ENCODE data around the gene C11orf42.

C11orf42 gene

DNA sequence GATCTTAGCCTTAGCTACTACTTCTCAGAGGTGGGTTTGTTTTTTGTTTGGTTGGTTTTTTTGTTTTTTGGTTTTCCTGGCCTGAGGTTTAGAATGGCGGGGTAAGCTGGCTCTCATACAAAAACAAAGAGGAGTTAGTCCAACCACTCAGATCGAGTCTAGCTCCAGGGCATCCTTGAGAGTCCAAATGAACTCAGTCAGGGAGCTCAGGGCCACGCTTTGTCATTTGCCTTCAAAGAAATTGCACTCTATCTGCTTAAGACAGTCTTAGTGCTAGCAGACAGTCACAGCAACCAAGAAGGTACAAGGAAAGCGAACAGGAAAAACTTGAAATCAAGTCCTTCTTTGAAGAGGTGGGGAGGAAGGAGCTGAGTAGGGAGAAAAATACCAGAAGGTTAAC, 11.1 kb downstream of the C11orf42 start:
- DNase-seq (ENCODE audit: low spot score), result no peak
- in situ Hi-C loops (cut with MboI; ENCODE audit: low sequenced_read_pairs, unreplicated experiment), result no loop called here
- TF ChIP-seq, protein P1, sequence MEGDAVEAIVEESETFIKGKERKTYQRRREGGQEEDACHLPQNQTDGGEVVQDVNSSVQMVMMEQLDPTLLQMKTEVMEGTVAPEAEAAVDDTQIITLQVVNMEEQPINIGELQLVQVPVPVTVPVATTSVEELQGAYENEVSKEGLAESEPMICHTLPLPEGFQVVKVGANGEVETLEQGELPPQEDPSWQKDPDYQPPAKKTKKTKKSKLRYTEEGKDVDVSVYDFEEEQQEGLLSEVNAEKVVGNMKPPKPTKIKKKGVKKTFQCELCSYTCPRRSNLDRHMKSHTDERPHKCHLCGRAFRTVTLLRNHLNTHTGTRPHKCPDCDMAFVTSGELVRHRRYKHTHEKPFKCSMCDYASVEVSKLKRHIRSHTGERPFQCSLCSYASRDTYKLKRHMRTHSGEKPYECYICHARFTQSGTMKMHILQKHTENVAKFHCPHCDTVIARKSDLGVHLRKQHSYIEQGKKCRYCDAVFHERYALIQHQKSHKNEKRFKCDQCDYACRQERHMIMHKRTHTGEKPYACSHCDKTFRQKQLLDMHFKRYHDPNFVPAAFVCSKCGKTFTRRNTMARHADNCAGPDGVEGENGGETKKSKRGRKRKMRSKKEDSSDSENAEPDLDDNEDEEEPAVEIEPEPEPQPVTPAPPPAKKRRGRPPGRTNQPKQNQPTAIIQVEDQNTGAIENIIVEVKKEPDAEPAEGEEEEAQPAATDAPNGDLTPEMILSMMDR (IDR thresholded peaks at IDR 0.05; ENCODE audit: borderline replicate concordance, control extremely low read depth, extremely low read depth, insufficient read depth, missing control alignments), result no peak

DNA sequence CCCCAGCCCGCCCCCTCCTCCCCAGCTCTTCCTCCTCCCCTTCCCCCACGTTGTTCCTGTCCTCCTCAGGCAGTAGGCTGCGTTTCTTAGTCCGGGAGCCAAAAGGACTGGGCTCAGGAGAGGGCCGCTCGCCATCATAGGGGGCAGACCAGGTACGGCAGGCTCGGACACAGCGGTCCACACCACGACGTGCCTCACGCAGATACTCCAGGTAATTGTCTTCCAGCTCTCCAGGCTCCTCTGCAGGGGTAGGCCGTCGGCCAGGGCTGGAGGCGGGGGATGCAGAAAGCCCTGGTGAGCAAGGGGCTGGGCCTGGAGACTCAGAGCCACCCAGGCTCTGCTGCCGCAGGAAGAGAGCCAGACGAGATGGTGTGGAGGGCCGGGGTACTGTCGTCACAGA, 12.4 kb downstream of the C11orf42 start:
- in situ Hi-C loops (cut with MboI; ENCODE audit: low sequenced_read_pairs, unreplicated experiment), result no loop called here
- DNase-seq (ENCODE audit: low spot score), result no peak
- TF ChIP-seq, protein P1 (IDR thresholded peaks at IDR 0.05; ENCODE audit: borderline replicate concordance, control extremely low read depth, extremely low read depth, insufficient read depth, missing control alignments), result no peak

DNA sequence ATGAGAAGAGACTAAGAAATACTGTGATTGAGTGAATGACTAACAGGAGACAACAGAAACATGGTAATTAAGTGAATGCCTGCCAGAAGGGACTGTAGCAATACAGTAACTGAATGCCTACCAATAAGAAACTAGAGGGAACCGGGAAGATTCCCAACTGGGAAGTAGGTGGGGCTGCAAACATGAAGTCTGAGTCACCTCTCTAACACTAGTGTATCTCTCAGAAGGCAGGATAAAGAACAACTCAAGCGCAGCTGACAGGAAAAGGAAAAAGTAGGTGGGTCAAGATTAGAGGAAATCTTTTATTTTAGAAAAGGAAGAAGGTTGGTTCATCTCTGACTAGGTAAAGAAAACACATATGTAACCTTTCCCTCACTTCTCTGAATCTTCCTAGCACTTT, 14.0 kb downstream of the C11orf42 start:
- no peak for DNase-seq (ENCODE audit: low spot score)
- in situ Hi-C loops (cut with MboI; ENCODE audit: low sequenced_read_pairs, unreplicated experiment), result no loop called here
- TF ChIP-seq, protein P1 (IDR thresholded peaks at IDR 0.05; ENCODE audit: borderline replicate concordance, control extremely low read depth, extremely low read depth, insufficient read depth, missing control alignments), result no peak

DNA sequence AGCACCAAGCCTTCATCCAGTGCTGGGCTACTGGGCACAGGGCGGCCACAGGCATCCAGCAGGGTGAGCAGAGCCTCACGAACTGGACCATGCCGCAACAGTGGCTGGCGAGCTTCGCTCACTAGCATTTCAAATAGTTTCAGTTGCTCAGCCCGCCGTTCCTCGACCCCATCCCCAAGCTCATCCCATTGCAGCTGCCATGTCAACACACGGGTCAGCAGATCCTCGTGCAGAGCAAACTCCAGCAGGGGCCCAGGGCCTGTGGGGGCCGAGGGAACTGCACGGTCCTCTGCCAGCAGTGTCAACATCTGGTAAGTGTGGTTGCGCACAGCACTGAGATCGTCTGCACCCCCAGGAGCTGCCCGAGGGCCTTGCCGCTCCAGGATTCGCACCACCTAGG, 18.5 kb downstream of the C11orf42 start:
- in situ Hi-C loops (cut with MboI; ENCODE audit: low sequenced_read_pairs, unreplicated experiment), result no loop called here
- DNase-seq (ENCODE audit: low spot score), result no peak
- TF ChIP-seq, protein P1 (IDR thresholded peaks at IDR 0.05; ENCODE audit: borderline replicate concordance, control extremely low read depth, extremely low read depth, insufficient read depth, missing control alignments), result no peak

DNA sequence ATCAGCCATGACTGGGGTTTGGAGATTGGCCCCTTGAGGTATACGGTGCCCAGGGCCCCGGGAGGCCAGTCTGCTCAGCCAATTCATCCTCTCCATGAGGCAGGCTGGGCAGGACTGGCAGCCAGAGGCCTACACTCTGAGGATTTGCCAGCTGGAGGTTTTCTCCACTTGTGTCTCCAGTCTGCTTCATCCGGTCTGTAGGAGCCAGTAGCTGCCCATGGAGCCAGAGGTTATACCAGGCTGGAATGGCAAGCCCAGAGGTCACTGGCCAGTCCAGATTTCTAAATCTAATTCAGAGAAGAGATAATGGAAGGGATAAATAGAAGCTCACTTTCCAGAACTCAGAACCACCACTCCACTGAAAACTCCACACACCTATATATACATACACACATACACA, 19.1 kb downstream of the C11orf42 start:
- in situ Hi-C loops (cut with MboI; ENCODE audit: low sequenced_read_pairs, unreplicated experiment), result no loop called here
- TF ChIP-seq, protein P1 (IDR thresholded peaks at IDR 0.05; ENCODE audit: borderline replicate concordance, control extremely low read depth, extremely low read depth, insufficient read depth, missing control alignments), result no peak

DNA sequence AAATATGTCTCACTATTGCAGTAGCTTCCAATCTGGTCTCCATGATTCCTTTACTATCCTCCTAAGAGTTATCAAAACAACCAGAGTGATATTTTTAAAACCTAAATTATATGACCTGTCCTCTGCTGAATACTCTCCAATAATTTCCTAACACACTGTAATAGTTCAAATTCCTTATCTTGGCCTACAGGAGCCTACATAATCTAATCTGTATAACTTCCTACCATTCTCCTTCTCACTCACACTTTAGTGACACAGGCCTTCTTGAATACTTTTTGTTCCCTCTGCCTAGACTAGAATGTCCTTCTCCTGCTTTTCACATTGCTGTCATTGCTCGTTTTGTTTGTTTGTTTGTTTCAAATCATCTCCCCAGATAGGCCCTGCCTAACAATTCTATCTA, 19.7 kb downstream of the C11orf42 start:
- no peak for DNase-seq (ENCODE audit: low spot score)
- TF ChIP-seq, protein P1 (IDR thresholded peaks at IDR 0.05; ENCODE audit: borderline replicate concordance, control extremely low read depth, extremely low read depth, insufficient read depth, missing control alignments), result no peak
- in situ Hi-C loops (cut with MboI; ENCODE audit: low sequenced_read_pairs, unreplicated experiment), result no loop called here

More for the DNA sequence above, 19.1 kb downstream of the C11orf42 start:
- no peak for DNase-seq (ENCODE audit: low spot score)

DNA sequence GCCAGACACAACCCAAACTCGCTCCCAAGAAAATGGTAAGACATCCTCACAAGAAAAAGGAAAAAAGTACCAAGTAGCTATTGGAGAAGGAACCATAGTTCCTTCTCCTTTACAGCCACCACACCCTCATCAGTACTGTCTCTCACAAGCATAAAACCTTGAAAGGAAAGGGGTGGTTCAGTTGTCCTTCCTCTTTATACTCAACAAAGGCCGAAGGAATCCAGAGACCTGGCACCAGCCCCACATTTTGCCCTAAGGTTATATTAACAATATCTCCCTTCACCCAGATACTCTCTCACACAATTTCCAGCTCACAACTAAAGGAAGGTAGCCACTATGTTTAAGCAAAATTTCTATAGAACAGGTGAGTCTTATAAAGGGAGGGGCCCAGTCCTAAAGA, 20.5 kb downstream of the C11orf42 start:
- TF ChIP-seq, protein P1 (IDR thresholded peaks at IDR 0.05; ENCODE audit: borderline replicate concordance, control extremely low read depth, extremely low read depth, insufficient read depth, missing control alignments), result no peak
- in situ Hi-C loops (cut with MboI; ENCODE audit: low sequenced_read_pairs, unreplicated experiment), result no loop called here
- no peak for DNase-seq (ENCODE audit: low spot score)
